Heart left ventricle (tissue), 13 donors: ENCODE measurements around the gene OR2W3.

Experiments used
- POLR2A ChIP-seq, 2 donors: fragments of 450-650 bp; IDR thresholded peaks; one replicate each; pipeline ENCODE4 v1.6.1; 2017; ENCODE audit warnings: antibody characterized with exemption in 2 of 2, mild to moderate bottlenecking in 2 of 2, moderate library complexity in 2 of 2
- TF ChIP-seq, protein P1 (sequence below), 12 donors: fragments of 200-600 bp; sonication (generic) in 4 of 12; IDR thresholded peaks; one replicate each; pipeline versions ENCODE4 v1.5.0 to v1.8.0; 2018 to 2022; ENCODE audit warnings: antibody characterized with exemption in 12 of 12, mild to moderate bottlenecking in 5 of 12
- donor health status: ischemic (EF 13 %, LVEDD 7.1; RV severe dilation, severe dysfunction).
- donor health status: DM: no; HTN: yes; CAD: no.
- donor health status: DM: no; HTN: no; CAD: no.
- donor health status: ischemic (EF 25% LVEDD 6.9; RV normal size, moderate dysfunction).
- donor health status: ischemic (EF 25% LVEDD 5.7; RV mildly dilated, moderate dysfunction).
- donor health status: ischemic (EF 35%, LVEDD 5.7; RV mildly dilated, moderate dysfunction).
- donor health status: nonischemic (EF 11% LVEDD 7.7; RV severe dilation, severe dysfunction).
- donor health status: DM: yes; HTN: yes; CAD: no.
- donor health status: PGD.
- donor health status: ischemic (EF 29% LVEDD 5.4; RV normal size, mild dysfunction).
- donor health status: nonischemic (EF 23%, LVEDD 6.1; RV moderate dilation, normal function).

DNA sequence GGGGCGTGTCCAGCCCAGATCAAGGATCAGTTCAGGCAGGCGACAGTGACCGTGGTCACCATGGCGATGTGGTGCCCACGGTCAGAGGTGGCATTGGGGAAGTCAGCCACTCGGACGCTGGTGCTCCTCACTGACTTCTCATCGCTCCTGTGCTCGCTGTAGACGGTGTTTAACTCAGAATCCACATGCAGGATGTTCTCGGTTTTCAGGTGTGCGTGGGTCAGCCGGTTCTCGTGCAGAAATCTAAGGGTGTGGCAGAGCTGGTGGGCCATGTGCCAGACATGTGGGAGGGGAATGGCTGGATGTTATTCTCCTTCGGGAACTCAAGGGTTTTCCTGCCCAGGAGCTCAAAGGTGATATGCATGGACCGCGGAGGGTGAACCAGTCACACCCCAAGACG lies 41.0 kb downstream of the OR2W3 start:
- TF ChIP-seq, protein P1, sequence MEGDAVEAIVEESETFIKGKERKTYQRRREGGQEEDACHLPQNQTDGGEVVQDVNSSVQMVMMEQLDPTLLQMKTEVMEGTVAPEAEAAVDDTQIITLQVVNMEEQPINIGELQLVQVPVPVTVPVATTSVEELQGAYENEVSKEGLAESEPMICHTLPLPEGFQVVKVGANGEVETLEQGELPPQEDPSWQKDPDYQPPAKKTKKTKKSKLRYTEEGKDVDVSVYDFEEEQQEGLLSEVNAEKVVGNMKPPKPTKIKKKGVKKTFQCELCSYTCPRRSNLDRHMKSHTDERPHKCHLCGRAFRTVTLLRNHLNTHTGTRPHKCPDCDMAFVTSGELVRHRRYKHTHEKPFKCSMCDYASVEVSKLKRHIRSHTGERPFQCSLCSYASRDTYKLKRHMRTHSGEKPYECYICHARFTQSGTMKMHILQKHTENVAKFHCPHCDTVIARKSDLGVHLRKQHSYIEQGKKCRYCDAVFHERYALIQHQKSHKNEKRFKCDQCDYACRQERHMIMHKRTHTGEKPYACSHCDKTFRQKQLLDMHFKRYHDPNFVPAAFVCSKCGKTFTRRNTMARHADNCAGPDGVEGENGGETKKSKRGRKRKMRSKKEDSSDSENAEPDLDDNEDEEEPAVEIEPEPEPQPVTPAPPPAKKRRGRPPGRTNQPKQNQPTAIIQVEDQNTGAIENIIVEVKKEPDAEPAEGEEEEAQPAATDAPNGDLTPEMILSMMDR (IDR thresholded peaks at IDR 0.05) = no peak
- no peak for TF ChIP-seq POLR2A (IDR thresholded peaks at IDR 0.05)
